ENCODE data around the gene AAR2. TPM values are rescaled to one million over a fixed set of nuclear protein-coding genes. Genes with fewer than 3 reads are reported as not detected.

Gene AAR2
- total RNA-seq, 1 donor from 2014 or later, result 23.0 TPM

- no peak for DNase-seq (ENCODE audit: low spot score)
- ATAC-seq, result no peak
- intact Hi-C loops (cut with DNase I), result no loop called here
Measured at GRCh38 chr20:36215778-36216177, 20.5 kb upstream of the AAR2 start.

- no peak for ATAC-seq
- intact Hi-C loops (cut with DNase I), result no loop called here
- DNase-seq (ENCODE audit: low spot score), result no peak
Measured at GRCh38 chr20:36216314-36217025, 19.8 kb upstream of the AAR2 start.

- intact Hi-C loops (cut with DNase I), result no loop called here
- ATAC-seq (no peak), DNase-seq (ENCODE audit: low spot score) (no peak)
Measured at GRCh38 chr20:36217226-36217625, 19.1 kb upstream of the AAR2 start.

DNA sequence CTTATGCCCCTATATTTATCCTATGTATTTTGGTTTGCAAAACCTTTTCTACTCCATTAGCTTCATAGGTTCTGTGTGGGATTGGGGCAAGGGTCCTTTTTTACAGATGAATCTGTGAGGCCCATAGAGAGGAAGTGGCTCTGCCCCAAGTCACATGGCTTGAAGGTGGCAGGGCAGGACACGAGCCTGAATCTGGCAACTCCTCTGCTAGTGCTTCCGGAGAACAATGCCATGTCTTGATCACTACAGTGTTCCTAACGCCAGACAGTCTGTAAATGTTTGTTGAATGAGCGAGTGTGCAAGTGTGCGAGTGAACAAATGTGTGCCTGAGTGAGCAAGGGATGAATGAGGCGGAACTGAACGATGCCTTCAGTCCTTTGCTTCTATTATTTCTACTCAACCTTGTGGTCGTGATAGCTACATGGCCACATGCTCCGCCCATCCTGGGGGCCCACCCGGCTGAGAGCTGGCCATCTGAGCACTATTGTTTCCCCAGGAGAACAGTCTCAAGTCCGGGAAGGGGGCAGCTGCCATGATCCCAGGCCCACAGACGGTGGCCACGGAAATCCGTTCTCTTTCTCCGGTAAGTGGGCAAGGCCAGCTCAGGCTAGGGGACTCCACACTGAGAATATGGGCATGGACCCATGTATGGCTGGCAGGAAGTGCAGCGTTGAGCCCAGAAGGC lies 17.8 kb upstream of the AAR2 start:
- intact Hi-C loops (cut with DNase I), result no loop called here
- DNase-seq (ENCODE audit: low spot score) (no peak), ATAC-seq (no peak)

DNA sequence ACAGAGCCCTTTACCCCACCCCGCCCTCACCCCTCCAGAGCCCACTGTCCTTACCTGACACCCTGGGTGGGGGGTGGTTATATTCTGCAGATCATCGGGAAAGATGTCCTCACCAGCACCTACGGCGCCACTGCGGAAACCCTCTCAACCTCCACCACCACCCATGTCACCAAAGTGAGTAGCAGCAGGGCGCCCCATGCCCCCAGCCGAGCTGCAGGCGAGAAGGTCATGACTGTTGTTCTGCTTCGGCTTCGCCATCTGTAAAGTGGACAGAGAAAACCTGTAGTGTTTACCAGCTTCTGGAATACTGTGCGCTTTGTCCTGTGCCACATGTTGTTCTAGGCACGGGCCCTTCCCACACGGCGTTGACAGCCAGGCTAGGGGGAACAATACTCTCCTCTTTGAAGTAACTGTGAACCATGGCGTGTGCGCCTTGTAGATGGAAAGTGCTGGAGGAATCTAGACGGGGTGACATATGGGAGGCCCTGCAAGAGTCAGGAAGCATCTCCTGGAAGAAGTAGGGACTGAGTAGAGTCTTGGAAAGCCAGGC lies 16.5 kb upstream of the AAR2 start:
- ATAC-seq, result no peak
- intact Hi-C loops (cut with DNase I), result no loop called here
- DNase-seq (ENCODE audit: low spot score), result no peak

DNA sequence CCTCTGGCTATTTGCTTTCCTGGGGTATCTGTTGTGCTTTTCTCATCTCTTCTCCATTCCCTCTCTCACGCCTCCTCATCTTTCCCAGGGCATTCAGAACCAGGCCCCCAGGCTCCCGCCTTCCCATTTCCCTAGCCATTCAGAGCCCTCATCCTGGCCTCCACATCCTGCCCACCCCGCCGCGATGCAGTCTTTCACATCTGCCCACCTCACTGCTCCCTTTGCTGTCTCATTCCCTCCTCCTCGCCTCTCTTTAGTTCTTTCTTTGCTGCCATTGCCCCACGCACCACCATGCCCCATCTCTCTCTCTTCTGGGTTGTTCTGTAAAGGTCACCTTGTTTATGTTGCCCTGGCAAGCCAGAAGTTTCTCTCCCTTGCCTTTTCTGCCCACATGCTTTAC lies 10.6 kb upstream of the AAR2 start:
- DNase-seq (ENCODE audit: low spot score) (no peak), ATAC-seq (no peak)
- intact Hi-C loops (cut with DNase I), result no loop called here

- intact Hi-C loops (cut with DNase I), result no loop called here
- ATAC-seq, result no peak
- no peak for DNase-seq (ENCODE audit: low spot score)
Measured at GRCh38 chr20:36228770-36229169, 7.5 kb upstream of the AAR2 start.

DNA sequence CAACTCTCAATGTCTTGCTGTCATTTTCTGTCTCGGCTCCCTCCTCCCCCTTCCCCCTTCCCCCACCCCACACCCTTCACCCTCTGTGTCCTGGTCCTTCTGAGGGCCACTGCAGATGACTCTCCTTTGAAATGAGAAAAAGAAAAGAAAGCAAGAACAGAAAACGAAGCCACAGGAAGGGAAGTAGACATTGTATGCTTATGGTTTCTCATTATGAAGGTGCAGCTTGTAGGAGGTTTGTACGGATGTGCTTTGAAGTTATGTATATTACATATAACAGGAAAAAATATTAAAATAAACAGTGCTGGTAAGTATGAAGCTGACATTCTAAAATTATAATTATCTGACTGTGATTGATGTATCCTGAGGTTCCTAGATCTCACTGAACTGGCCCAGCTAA lies 6.3 kb upstream of the AAR2 start:
- no peak for ATAC-seq

GRCh38 chr20:36231331-36231730 lies 4.9 kb upstream of the AAR2 start:
- no peak for DNase-seq (ENCODE audit: low spot score)

More for the DNA sequence above, 6.3 kb upstream of the AAR2 start:
- intact Hi-C loops (cut with DNase I), result no loop called here
- no peak for DNase-seq (ENCODE audit: low spot score)

GRCh38 chr20:36234771-36235320 lies 1.4 kb upstream of the AAR2 start:
- ATAC-seq (no peak), DNase-seq (ENCODE audit: low spot score) (no peak)
- intact Hi-C loops (cut with DNase I), result no loop called here

More at GRCh38 chr20:36231331-36231730, 4.9 kb upstream of the AAR2 start:
- ATAC-seq, result no peak
- intact Hi-C loops (cut with DNase I), result no loop called here

- intact Hi-C loops (cut with DNase I), result no loop called here
- DNase-seq (ENCODE audit: low spot score), result no peak
- peak; percentile 16 for ATAC-seq
Measured at GRCh38 chr20:36236786-36237121, 476 bp downstream of the AAR2 start.

DNA sequence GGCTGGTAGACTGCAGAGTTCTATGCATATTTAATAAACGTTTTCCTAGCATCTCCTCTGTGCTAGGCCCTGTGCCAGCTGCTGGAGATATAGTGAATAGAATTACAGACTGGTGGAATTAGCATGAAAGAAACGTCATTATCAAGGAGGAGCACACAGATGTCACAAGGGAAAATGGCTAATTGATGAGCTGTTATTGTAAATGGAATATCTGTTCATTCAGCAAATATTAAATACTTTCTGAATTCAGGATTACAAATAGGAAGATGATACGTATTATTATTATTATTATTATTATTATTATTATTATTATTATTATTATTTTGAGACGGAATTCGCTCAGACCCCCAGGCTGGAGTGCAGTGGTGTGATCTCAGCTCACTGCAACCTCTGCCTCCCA lies 1.2 kb downstream of the AAR2 start:
- ATAC-seq (no peak), DNase-seq (ENCODE audit: low spot score) (no peak)
- intact Hi-C loops (cut with DNase I), result no loop called here

GRCh38 chr20:36238153-36238552 lies 1.9 kb downstream of the AAR2 start:
- DNase-seq (ENCODE audit: low spot score) (no peak), ATAC-seq (no peak)
- intact Hi-C loops (cut with DNase I), result no loop called here

DNA sequence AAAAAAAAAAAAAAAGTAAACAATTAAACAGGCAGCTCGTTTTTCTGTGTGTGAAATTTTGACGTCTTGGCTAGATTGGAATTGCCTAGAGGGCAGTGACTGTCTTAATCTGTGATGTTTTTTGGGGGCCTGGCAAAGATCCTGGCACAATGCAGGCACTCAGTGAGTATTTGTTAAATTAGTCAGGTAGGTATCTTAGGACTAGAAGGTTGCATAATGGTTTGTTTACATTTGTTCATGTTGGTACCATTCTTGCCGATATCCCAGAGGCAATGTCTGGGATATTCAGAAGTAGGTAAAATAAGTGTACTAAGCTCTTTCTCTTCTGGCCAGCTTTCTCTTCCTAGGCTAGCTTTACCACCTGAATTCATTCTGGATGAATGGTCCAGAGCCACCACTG lies 2.5 kb downstream of the AAR2 start:
- DNase-seq (ENCODE audit: low spot score) (no peak), ATAC-seq (no peak)
- intact Hi-C loops (cut with DNase I), result no loop called here

GRCh38 chr20:36240076-36240475 lies 3.8 kb downstream of the AAR2 start:
- intact Hi-C loops (cut with DNase I), result no loop called here
- no peak for DNase-seq (ENCODE audit: low spot score)
- ATAC-seq, result no peak

DNA sequence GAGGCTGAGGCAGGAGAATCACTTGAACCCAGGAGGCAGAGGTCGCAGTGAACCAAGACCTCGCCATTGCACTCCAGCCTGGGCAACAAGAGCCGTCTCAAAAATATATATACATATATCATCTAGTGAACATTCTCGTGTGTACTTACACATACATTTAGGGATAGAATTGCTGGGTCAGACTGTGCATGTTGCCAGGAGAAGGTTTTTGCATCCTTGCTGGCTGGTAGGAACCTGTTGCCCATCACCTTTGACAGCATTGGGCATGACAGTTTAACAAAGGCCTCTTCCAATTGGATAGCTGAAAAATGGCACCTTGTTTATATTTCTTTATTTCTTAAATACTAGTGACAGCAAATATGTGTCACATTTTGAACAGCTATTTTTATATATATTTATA lies 5.4 kb downstream of the AAR2 start:
- intact Hi-C loops (cut with DNase I), result no loop called here
- ATAC-seq (no peak), DNase-seq (ENCODE audit: low spot score) (no peak)

DNA sequence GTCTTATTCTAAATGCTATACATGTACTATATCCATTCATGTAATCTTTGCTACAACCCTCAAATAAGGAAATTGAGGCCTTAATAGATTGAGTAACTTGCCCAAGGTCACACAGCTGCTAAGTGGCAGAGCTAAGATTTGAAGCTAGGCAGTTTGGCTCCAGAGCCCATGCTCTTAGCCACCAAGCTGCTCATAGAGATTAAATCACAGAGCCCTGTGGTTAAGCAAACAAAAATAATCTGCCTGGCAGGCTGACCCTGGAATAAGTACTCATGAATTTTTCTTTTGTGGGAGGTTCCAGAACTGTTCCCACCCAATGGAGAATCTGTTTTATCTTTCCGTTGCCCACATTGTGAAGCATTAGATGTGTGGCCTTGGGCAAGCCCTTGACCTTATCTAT lies 7.4 kb downstream of the AAR2 start:
- intact Hi-C loops (cut with DNase I), result no loop called here
- ATAC-seq (no peak), DNase-seq (ENCODE audit: low spot score) (no peak)

DNA sequence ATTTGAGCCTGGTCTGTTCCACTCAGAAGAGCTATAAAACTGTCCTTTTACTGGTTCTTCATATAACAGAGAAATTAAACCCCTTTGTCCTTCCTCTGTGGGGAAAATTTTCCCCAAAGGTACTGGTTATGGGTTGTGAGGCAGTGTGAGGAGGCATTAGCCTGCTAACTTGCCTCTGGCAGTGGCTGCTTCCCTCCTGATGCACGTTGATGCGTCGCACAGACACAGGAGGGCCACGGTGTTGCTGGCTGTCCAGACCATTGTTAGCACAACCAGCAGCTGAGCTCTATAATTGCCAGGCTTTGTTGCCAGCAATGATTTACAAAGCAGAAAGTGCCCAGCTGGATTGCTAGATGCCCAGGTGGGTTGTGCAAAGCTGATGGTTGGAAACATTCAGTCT lies 10.1 kb downstream of the AAR2 start:
- intact Hi-C loops (cut with DNase I), result no loop called here
- ATAC-seq (no peak), DNase-seq (ENCODE audit: low spot score) (no peak)

DNA sequence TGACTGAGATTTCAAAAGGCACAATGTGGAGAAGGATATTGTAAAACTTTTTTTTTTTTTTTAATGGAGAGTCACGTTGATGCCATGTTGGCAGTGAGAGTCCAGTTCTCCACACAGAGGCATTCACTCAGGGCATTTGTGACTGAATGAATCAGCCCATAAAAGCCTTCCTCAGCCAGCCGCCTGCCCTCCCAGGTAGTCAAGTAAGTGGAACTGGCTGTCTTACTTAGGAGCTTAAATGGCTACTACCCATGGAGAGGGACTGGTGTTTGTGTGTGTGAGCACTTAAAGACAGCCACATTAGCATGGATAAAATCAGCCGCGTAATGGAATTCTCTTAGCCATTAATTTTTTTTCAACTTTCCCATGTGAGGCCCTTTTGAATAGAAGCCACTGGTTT lies 12.6 kb downstream of the AAR2 start:
- no peak for DNase-seq (ENCODE audit: low spot score)
- no peak for ATAC-seq
- intact Hi-C loops (cut with DNase I), result no loop called here

- ATAC-seq, result no peak
- intact Hi-C loops (cut with DNase I), result no loop called here
- DNase-seq (ENCODE audit: low spot score), result no peak
Measured at GRCh38 chr20:36249450-36249849, 13.2 kb downstream of the AAR2 start.

Data from sciatic nerve (tissue), 2 donors.